Erythroblast (primary cell): Measurements from ENCODE around the gene FBLN7.

Source experiments
- GATA1 ChIP-seq: IDR thresholded peaks from 2 replicates; pipeline ENCODE4 v1.6.1; 2011; ENCODE audit warnings: low read depth, mild to moderate bottlenecking, control low read depth, low read length, moderate library complexity
- POLR2A ChIP-seq: IDR thresholded peaks from 2 replicates; pipeline ENCODE4 v1.6.1; 2011; ENCODE audit warnings: mild to moderate bottlenecking, low read length

- no peak for TF ChIP-seq POLR2A
- no peak for TF ChIP-seq GATA1
Observed at GRCh38 chr2:112089375-112089774, 48.8 kb upstream of the FBLN7 start.
